GM18951 (cell line): Measurements from ENCODE around the gene CACNA1C.

Source experiments
- POLR2A ChIP-seq: IDR thresholded peaks from 4 replicates; pipeline ENCODE4 v1.6.1; 2011; ENCODE audit warnings: mild to moderate bottlenecking; ENCODE audit not compliant: insufficient read length, insufficient read depth; ENCODE audit errors: extremely low read depth
- in situ Hi-C: fragments of 300-500 bp; cut with MboI; formaldehyde crosslinking; loops from one replicate; pipeline ENCODE4 v1.12.0; 2022; ENCODE audit warnings: low sequenced_read_pairs, mixed read lengths, inconsistent platforms; ENCODE audit not compliant: unreplicated experiment

The CACNA1C gene

DNA sequence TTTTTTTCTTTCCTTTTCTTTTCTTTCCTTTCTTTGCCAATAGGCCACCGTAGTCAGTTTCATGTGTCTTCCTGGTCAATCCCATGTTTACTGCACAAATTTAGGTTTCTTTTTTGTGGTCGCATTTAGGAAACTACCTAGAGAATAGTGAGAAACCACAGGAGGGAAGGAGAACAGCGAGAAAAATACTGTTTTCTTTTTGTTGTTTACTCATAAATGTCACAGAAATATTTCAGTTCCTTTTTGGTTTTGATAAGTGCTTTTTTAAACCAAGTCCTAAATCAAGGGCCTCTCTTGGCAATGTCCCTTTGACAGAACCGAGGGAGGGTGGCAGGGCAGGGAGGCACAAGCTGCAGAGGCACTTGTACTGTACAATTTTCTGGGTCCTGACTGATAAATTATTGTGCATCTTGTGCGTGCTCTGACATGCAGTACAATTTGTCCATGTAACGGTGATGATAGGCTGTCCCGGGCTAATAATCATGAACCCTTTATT is 326.1 kb downstream of the CACNA1C start:
- TF ChIP-seq POLR2A, result no peak
- in situ Hi-C loops, result no loop called here

DNA sequence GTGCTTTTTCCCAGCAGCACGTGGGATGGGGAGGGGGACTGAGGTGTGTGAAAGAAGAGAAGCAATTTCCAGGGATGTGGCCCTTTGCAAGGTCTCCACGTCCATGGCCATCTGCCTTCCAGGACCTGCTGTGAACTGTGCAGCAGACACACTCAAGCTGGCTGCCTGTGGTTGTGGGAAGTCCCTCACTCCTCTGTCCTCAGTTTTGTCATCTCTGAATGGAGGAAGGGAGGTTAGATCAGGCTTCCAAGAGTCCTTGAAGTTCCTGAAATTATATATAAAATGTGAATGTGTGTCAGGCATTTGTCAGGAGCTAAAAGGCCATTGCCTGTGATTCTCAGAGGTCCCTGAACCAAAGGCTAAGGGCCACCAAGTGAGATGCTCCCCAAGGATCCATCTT is 328.2 kb downstream of the CACNA1C start:
- no peak for TF ChIP-seq POLR2A
- in situ Hi-C loops, result no loop called here

DNA sequence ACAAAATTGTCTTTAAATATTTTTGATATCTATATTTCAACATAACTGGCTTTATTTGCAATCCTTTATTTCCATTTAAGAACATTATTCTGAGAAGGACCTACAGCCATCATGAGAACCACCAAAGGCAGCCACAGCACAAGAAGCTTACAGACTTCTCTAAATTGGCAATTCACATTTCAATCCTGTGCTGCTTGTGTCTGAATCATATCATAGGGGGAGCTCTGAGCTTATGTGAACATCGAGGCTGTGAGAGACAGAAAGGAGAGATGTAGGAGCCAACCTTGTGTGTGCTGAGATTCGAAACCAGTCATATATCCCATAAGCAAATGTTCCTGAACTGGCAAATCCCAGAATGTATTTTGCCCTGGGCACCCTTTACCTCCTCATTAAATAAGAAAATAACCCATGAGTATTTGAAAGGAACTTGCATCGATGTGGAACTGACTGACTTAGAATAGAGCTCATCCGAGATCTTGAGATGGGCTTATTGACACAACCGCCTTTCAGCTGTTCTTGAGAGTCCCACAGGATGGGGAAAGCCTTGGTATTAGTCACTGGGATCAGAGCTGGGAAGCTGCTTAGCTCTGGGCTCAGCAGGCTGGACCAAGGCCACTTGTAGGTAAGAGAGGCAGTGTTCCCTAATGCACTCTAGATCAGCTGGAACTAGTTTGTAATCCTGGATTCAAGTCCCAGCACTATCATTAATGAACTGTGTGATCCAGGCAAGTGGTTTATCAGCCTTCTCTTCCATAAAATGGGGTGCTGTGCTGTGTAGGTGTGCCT is 329.8 kb downstream of the CACNA1C start:
- in situ Hi-C loops, result no loop called here

DNA sequence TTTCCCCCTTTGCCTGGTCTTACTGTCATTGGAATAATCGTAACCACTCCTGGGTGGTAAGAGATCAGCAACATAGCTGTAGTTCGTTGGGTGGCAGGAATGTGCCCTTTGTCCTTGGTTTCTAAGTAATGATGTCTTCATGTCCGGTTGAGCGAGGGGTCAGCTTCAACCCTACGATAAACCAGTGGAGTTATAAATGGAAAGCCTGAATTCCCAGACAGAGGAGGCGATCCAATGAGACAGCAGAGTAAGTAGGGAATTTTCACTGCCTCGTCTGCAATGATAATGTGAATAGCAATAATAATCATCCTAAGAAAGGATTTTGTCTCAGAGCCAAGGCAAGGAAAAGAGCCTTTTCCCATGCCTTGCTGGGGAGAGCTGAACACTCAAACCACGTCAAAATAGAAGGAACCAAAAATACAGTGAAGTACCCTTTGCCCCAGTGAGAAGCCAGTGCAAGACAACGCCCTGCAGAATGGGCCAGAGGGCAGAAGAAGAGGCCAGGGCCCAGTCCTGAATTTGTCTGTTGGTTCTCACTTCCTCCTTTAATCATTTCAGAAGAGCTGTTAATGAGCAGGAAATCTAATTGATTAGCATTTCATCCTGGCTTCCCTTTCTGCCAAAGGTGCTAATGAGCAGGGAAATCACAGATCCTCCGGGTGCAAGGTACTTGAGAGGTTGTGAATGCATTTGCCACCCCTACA is 330.7 kb downstream of the CACNA1C start:
- in situ Hi-C loops, result no loop called here
- no peak for TF ChIP-seq POLR2A

More for the DNA sequence above, 329.8 kb downstream of the CACNA1C start:
- no peak for TF ChIP-seq POLR2A

DNA sequence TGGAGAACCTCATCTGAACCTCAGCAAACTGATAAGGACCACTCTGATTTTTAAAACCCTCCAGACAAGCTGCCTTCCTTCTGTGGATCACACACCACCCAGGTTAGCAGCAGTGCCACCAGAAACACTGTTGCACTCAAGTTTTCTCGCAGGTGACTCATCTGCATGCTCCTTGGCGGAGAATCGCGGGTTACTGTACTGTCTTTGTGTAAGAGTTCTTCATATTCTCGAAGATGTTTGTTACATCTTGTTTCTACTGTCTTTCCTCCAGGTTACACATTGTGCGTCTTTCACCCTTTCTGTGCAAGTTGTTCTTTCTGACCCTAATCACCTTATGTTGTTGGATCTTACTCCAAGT is 331.2 kb downstream of the CACNA1C start:
- in situ Hi-C loops, result no loop called here
- TF ChIP-seq POLR2A, result no peak

DNA sequence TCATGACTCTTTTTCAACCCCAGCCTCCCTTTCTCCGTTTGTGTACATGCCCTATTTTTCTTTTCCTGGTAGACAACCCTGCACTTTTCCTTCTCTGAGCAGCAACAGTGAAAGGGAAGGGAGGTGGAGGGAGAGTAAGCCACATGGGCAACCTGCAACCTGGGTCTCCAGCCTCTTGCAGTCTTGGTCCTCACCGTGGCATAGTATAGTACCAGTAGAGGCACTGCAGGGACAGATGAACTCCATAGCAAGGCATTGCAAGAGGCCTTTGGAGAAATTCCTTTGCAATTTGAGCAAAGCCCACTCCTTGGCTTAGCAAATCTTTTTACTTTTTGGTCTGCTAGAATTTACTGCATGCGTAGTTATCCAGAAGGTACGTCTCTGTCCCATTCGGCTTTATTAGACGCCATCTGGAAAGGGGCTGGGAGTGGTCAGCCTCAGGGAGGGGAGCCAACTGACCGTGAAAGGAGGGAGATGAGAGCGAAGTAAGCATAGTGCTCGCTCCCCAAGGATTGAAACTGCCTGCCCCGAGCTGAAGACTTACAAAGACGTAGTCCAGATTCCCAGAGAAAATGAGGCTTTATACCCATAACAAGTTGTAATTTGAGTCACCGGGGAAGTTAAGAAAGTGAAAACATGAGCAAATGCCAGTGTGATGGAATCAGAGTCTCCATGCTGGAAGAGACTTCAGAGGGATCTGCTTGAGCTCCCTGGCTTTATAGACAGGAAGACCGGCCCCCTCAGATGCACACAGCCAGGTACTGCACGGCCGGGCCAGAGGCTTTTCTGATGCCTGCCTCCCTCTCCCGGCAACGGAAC is 332.0 kb downstream of the CACNA1C start:
- no peak for TF ChIP-seq POLR2A
- in situ Hi-C loops, result no loop called here

DNA sequence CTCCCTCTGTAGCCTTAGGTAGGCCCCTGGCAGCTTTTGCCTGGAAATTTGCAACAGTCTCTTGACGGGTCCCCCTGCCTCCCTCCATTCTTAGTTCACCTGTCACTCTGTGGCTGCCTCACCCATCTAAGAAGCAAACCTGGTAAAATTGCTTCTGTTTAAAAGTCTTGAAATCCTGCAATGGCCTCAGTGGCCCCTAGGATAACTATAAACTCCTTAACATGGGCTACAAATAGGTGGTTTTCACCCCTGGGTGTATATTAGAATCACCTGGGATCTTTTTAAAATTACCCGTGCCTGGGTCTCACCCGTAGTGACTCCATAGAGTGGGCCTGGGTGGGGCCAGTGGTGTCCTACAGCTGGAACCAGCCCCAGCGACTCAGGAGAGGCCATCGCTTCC is 332.7 kb downstream of the CACNA1C start:
- in situ Hi-C loops, result no loop called here

DNA sequence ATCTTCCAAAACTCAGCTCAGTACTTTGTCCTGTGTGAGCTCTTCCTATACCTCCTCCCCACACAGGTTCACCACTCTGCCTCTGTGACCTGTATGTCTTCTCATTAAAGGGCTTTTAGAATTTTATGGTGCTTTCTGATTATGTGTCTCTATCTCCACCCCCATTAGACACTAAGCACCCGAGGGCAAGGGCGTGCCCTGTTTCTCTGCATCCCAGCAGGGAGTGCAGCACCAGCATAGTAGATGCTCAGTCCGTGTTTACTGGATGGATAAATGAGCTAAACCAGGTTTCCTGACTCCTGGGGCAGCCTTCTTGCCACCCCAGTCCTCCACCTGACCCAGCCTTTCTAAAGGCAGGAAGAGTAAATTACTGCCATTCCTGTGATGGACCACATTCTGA is 333.8 kb downstream of the CACNA1C start:
- in situ Hi-C loops, result no loop called here
- TF ChIP-seq POLR2A, result no peak

More for the DNA sequence above, 332.7 kb downstream of the CACNA1C start:
- TF ChIP-seq POLR2A, result no peak

DNA sequence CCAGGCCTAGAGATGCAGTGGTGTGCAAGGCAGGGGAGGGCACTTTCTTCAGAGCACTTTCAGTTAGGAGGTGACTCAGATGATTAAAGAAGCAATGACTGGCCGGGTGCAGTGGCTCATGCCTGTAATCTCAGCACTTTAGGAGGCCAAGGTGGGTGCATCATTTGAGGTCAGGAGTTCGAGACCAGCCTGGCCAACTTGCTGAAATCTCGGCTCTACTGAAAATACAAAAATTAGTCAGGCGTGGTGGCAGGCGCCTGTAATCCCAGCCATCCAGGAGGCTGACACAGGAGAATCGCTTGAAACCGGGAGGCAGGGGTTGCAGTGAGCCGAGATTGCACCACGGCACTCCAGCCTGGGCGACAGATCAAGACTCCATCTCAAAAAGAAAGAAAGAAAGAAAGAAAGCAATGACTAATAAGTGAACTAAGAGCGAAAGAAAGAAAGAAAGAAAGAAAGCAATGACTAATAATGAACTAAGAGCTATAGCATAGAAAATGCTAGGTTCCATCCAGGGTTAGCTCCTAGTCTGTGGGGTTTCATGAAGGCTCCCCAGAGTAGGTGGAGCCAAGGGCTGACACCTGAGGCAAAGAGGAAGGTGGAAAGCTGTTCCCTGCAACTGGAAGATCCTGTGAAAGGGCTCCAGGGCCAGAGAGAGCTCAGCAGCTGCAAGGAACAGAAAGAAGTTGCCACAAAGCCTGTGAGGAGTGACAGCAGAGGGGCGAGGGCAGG is 334.5 kb downstream of the CACNA1C start:
- no peak for TF ChIP-seq POLR2A
- in situ Hi-C loops, result no loop called here

DNA sequence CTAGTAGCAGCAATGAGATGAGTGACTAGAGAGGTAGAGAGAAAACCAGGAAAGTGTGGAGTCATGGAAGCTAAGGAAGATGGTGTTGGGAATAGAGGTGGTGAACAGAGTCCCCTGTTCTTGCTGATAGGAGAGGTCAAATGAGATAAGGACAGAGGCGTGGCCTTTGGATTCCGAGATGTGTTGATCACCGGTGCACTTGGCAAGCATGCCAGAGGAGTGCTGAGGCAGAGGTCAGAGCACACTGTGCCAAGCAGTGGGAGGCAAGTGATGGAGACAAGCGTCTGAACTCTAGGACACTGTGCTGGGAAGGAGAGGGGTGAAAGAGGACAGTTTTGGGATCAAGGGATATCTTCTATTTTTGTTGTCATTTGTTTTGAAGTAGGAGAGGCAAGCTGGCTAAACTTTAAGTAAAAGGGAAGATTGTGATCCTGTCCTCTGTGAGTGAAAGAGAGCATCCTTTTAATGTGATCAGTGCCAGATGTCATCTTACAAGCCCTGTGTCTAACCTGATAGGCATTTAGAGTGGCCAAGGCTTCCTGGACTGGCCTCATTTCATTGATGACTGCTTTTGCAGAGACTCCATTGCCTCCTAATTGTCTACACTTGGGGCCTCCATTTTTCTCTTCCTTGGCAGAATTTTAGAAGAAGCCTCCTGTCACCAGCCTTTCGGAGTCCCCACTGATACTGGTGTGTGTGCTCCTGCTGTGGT is 336.4 kb downstream of the CACNA1C start:
- in situ Hi-C loops, result no loop called here

DNA sequence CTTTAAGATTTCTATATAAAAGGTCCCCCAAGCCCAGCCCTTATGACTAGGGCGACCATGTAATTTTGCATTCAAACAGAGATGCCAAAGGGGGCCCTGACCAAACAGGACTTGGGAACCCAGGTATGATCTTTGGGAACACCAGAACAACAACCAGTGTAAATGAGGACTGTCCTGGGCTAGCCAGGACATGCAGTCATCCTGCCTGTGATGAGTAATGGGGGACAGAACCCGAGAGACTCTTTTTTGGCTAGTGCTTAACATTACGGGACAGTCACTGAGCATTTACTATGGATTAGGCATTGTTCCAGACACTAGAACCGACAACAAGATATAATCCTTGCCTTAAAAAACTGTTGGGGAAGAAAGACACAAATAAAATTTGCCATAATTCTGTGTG is 337.3 kb downstream of the CACNA1C start:
- no peak for TF ChIP-seq POLR2A
- in situ Hi-C loops, result no loop called here

More for the DNA sequence above, 336.4 kb downstream of the CACNA1C start:
- no peak for TF ChIP-seq POLR2A

DNA sequence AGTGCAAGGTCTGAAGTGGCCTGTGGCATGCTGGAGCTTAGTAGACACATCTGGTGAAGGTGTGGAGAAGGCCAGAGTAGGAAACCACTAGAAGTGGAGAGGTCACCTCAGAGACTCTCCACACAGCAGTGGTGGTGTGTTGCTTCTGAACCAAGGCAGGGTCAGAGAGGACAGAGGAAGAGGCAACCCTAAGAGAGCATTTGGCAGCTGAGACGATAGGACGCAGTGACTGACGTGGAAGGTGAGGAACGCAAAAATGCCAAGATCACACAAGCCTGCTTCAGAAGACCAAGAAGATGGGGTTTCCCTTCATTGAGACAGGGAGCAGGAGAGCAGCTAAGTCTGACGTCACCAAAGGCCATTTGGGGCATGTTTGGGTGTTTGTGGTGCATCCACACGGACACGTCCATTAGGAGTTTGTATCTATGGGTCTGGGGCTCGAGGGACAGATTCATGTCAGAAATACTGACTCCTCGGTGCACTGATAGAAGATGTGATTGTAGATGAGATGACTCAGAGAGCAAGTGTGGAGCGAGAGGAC is 338.1 kb downstream of the CACNA1C start:
- TF ChIP-seq POLR2A, result no peak
- in situ Hi-C loops, result no loop called here
